HG03108 (cell line): ENCODE data around the gene DNASE1L3.

Experiments
- ATAC-seq: cut with Tn5 transposase; IDR thresholded peaks from one replicate; pipeline ENCODE4 v1.9.1; 2021; ENCODE audit warnings: moderate library complexity; ENCODE audit not compliant: unreplicated experiment

DNASE1L3 gene

DNA sequence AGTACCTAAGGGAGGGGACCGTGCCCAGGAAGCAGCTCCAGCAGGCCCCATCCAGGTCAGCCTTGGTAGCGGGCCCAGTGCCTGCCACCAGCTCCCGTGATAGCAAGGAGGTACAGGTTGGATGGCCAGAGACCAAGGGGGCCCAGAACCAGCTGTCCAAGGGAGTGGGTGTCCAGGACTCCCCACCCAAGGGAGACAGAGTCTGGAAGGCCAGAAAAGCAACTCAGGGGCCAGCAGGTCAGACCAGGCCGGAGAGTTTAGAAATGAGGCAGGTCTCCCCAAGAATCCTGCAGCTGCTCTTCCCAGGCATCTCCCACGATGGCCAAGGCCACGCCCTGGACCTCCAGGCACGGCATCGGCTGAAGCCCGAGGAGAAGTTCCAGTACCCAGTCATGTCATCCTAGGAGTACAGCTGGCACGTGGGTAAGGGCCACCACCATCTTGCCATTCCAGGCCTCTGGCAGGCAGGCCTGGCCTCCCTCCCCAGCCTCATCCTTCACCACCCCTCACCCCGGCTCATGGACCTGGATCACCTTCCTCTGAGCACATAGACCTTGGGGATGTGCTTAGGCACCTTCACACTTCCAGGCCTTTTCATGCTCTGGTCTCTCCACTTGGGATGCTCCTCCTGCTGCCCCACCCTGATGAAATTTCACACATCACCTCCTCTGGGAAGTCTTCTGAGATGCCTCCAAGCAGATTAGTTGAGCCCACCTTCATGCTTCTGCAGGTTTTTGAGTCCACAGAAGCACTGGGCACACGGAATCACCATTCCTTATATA is 30.5 kb downstream of the DNASE1L3 start:
- no peak for ATAC-seq

DNA sequence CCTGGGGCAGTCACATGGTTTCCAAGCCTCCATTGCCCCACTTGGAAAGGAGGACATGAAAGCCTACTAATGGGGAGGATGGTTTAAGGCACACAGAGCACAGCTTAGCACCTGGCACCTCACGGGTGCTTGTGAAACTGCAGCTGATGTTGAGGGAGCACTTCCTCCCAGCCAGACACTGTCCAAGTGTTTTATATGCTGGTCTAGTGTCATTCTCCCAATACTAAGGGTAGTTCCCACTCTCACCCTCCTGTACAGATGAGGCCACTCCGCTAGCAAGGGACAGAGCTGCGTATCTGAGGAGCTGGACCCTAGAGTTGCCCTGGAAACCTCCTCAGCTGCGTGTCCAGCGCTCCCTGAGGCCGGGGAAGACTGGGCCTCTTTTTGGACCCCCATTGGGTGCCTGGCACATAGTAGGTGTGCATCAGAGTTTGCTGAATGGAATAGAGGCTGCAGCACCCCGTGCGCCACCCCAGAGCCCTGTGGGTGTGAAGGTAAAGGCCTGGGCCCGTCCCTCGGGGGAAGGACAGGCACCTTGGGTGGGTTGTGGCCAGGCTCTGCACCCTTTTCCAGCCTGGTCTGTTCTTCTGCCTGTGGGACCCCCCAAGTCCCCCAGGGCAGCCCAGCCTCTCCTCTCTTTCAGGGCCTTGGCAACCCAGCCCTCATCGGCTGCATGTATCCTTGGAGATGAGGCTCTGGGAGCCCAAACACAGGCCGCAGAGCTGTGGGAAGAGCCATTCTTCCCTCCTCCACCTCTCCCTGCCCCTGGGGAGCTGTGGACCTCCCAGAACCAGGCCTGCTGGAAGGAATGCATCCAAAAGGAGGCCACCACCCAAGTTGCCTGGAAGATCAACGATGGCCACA is 31.3 kb downstream of the DNASE1L3 start:
- no peak for ATAC-seq

DNA sequence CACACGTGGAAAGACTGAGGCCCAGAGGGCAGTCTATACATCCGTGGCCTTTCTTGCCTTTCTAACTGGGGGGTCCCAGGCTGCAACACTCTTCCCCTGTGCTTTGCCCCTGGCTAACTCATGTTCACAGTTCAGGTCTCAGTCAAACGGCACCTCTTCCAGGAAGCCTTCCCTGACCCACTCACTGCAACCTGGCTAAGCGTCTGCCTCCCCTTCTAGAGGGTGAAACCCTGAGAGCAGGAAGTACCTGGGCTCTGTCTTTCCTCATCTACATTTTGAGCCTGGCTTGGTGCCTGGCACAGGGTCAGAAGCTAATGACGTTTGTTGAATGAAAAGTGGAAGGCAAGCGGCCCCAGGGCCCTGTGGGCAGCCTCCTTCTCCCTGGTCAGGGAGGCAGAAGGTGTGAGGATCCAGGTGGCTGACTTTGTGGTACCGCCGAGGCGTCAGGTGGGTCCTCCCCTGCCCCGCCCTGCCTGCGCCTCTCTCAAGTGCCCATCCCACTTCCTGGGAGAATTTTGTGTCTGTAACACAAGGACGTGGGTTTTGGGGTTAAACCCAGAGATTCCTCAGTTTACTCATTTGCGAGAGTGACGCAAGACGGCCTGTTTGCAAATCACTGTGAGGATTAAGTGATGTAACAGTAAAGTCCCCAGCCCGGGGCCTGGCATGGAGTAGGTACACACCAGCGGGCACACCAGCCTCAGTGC is 32.1 kb downstream of the DNASE1L3 start:
- no peak for ATAC-seq

DNA sequence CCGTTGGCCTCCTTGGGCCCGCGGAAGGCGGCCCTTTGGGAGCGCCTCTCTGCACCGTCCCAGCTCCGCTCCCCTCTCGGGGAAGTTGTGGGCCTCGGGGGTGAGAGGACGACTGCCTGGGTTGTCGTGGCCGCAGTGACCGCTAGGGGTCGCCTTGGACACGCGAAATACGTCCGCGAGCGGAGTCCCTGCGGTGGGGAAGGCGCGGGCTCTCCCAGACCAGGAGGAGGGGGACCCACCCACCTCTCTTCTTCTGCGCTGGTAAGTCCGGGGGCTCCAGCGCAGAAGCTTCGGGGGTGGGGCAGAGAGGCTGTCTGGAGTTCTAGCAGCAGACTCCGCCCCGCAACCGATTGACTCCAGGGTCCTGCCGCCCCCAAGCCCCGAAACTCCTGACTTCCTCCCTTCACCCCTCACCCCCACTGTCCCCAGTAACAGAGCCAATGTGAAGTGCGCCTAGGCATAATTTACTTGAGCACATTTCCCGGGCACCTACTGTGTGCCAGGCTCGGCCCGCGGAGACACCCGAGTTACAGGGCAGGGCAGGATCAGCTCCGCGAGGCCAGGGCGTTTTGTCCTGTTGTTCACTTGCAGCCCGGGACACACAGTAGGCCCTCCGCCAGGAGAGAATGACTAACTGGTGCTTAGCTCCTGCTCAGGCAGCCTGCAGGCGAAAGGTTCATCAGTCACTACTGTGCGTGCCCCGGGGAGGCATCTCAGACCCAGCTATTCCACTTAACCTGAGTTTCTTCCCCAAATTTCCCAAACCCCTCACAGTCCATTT is 32.8 kb downstream of the DNASE1L3 start:
- peak; percentile 78 for ATAC-seq

DNA sequence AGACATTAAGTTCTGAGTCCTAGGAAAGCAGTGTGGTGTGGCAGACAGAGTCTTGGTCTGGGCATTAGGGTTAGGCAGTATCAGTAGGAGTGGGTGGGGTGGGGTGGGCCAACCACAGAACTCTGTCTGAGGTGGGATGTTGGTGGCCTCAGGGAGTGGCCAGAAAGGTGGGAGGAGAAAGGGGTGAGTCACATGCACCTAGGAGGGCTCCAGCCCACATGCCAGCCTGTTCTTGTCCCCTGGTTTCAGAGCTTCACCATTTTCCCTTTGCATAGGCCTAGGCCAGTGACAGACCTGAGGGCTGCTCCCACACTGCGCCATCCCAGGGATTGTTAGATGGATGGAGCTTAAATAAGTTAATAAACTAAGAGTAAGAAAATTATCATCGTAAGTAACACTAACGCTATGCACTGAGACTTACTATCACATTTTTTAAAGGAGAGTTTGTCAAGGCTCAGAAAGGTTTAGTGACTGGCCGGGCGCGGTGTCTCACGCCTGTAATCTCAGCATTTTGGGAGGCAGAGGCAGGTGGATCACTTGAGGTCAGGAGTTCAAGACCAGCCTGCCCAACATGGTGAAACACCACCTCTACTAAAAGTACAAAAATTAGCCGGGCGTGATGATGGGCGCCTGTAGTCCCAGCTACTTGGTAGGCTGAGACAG is 33.8 kb downstream of the DNASE1L3 start:
- ATAC-seq: no peak

DNA sequence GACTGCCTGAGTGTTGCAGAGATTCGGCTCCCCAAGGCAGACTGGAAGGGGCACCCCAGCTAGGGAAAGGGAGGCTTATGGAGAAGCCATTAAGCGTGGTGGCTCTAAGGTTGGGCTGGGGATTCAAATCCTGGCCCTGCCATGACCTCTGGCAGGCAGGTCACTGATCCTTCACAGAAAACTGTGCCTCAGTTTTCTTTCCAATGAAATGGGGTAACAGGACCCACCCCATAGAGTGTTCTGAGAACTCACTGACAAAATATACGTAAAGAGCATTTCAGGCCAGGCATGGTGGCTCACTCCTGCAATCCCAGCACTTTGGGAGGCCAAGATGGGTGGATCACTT is 34.6 kb downstream of the DNASE1L3 start:
- ATAC-seq: no peak

DNA sequence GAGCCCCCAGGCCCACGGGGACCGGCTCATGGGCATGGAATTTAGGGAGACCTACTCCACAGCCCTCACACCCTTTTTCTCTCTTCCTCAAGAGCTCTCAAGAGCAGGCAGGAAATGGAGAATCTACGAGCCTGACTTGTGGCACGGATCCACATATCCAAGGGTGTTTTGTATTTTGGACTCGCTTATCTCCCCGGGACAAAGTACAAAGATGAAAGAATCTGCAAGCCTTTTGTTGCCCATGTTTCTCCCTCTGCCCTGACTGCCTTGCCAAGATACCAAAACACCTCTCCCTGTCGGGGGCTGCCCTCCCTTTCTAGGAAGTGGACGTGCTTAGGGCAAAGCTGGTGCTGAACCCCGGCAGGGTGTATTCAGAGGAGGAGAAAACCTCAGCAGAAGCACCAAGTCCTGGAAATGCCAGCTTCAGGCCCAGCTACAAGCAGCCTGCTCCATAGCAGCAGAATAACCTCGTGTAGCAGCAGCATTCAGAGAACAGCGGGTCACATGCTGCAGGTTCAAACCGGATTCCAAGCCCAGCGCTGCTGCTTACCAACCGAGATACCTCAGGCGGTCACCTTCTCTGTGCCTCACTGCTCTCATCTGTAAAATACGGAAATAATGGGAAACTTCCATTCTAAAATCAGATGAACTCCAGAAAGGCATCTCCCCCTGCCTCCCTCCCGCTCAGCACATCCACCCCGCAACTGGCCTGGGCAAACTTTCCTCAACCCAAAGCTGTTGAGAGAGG is 35.2 kb downstream of the DNASE1L3 start:
- ATAC-seq: no peak

DNA sequence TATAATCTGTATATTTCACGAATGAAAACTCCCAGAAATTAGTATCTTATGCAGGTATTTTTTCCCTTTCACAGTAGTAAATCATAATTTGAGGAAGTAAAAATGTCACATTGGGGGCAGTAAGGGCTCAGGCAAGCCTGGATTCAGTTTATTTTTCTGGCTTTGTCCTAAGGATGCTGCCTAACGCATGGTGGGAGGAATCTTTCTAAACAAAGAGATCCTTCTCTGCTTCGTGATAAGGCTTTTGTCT is 35.7 kb downstream of the DNASE1L3 start:
- ATAC-seq: no peak

DNA sequence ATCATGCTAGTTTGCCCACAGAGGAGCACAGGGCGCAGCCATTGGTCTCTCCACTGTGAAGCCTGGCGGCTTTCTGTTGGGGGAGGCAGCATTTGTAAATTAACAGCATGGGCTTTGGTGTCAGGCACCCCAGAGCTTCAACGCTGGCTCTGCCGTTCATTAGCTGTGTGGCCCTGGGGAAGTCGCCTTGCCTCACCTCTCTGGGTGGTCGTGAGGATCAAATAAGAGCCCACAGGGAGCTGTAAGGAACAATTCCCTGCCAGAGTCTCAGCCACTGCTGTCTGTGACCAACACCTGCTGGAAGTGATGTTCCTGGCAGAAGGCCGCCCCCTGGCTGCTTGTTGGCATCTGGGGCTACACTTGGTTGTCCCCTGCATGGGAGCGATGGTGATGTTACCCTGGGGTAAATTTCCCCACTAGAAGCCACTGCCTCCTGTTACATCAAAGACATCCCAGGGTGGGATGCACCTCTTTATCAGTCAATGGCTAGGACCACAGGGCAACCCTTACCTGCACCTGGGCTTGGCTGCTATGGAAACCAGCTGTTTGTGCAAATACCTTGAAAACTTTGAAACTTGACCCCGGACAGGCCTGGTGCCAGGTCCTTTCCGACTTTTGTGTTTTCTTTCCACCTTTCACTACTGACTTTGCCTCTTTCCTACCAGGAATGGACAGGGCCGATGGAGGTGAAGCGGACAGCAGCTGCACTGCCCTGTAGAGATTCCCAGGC is 36.9 kb downstream of the DNASE1L3 start:
- ATAC-seq: no peak

DNA sequence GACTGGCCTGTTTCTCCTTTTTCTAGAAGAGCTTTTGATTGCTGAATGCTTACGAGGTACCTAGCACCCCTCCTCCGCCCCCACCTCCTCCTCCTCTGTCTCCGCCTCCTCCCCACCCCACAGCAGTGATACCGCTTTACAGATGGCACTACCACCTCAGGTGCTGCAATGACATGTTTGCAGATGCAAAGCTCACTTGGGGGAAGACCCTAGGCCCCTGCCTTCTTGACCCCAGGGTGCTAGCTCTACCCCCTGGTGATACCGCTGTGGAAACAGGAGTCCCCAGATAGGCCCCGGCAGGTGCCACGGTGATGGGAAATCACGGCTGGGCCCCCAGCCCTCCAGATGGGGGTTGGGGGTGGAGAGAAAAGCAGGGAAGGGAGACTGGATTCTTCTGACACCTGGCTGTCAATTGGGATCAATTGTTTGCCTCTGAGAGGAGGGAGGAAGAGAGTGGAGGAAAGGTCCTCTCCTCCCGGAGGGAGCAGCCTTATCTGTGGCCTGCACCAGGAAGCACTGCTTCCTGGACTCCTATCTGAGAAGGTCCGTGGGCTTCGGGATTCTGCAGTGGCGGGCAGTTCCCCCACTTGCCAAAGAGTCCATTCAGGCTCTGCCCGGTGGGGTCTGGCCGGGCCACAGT is 37.6 kb downstream of the DNASE1L3 start:
- no peak for ATAC-seq

DNA sequence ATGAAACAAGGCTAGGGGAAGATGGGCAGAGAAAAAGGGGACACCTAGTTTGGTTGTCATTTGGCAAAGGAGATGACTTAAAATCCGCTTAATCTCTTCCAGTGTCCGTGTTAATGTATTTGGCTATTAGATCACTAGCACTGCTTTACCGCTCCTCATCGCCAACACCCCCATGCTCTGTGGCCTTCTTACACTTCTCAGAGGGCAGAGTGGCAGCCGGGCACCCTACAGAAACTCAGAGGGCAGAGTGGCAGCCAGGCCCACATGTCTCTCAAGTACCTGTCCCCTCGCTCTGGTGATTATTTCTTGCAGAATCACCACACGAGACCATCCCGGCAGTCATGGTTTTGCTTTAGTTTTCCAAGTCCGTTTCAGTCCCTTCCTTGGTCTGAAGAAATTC is 39.6 kb downstream of the DNASE1L3 start:
- ATAC-seq: no peak

DNA sequence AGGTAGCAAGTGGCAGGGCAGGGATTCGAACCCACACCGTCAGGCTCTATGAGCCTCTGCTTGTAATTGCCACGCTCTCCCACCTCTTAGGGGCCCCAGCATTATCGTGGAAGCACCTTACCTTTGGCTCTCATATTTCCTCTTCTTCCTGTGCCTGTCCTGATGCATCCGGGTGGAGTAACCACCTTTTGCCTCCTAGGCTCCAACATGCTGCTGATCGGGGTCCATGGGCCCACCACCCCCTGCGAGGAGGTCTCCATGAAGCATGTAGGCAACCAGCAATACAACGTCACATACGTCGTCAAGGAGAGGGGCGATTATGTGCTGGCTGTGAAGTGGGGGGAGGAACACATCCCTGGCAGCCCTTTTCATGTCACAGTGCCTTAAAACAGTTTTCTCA is 40.4 kb downstream of the DNASE1L3 start:
- ATAC-seq: no peak

DNA sequence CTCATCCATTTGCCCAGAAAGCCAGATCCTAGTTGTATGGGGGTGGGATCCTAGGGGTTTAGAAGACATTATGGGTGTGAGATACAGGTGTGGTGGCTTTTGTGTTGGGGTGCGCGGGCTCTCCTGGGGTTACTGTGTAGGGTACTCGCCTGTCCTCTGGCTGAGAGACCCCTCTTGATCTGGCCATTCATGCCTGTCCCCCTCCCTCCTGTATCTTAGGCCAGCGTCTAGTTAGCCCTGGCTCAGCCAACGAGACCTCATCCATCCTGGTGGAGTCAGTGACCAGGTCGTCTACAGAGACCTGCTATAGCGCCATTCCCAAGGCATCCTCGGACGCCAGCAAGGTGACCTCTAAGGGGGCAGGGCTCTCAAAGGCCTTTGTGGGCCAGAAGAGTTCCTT is 41.4 kb downstream of the DNASE1L3 start:
- no peak for ATAC-seq

DNA sequence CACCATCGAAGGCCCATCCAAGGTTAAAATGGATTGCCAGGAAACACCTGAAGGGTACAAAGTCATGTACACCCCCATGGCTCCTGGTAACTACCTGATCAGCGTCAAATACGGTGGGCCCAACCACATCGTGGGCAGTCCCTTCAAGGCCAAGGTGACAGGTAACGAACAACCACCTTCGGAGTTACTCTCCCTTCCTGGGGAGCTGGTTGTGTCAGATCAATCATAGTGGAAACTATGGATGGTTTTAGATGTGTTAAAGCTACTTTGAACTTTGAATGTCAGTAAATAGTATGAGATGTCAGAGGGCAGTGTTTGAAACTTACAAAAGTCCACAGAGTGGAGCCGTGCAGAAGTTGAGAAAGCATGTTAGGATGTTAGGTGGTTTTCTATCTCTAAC is 42.3 kb downstream of the DNASE1L3 start:
- no peak for ATAC-seq

DNA sequence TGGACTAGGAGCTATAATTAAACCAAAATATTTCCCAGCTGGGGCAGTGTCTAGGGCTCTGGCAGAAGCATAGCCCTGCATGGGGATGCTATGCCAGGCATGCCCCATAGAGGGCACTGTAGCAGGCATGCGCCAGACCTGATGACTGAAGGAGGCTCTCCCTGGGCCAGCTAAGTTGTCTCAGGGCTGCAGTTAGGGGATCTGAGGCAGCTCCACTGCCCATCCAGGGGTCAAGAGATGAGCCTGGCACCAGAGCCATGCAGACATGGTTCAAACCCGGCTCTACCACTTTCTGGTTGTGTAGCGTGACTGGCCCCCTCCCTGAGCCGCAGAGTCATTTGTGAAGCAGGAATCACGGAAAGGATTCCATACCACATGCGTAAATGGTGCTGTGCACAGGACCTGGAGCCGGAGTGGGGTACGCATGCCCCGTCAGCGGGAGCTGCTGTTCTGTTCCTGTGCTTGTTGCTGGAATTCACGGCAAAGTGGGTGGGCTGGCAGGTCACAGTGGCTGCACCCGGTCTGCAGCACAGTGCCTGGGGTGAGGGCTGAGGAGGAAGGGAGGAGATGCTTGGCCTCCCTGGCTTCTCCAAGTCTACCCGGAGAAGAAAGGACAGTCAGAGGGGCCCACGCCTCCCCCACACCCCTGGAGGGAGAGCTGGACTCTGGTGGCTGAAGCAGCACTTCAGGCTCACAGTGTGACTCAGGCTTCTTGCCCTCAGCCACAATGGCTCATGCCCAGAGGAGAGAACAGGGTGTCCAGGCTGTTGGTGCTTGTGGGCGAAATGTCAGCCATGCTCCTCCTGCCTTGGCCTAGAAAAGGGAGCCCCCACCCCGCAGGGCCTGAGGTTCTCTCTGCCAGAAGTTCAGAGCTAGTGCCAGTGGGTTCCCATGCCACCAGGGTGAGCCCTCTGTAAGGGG is 43.1 kb downstream of the DNASE1L3 start:
- ATAC-seq: no peak

DNA sequence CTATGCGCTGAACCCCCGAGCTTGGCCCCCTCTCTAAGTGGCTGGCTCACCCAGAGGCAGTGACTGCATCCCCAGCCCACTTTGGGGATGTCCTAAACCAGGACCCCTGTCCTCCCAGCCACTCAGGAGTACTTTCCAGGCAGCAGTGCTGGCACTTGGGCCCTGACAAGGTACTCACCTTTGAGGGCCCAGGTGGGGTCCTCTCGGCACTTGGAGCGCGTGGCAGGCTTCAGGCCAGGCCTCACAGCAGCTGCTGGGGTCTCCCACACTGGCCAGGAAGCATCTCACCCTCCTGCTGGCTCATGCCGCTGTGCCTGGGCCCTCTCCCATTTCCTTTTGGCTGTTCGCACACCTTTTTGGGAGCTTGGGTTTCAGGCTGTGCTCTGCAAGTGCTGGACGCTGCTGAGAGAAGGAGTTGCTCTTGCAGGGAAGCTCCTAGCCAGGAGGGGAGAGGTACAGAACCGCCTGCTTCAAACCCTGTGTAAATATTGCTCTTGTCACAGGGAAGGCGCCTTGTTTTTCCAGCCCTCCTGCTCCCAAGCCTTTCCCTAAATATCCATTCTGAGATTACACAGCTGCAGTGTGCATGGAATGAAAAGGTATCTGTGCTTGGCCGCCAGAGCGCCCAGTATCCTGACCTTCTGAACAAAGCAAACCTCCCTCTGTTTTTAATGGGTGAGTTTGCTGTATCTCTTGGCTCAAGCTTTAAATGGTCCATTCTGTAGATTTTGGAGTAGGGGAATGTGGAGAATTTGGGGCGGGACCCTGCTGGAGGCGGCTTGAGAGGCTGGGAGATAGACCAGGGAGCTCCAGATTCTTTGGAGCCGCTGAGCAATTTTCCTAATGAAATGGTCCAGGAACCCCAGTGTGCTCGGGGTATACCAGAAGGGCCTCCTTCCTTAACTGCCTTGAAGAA is 45.6 kb downstream of the DNASE1L3 start:
- ATAC-seq: no peak
